Measurements from ENCODE around the gene ZNRF3.

ZNRF3 gene

GRCh38 chr22:29080106-29080975 lies 197.0 kb downstream of the ZNRF3 start (continued):
- TF ChIP-seq ZNF366 (tag by site-specific recombination; conservative IDR thresholded peaks at IDR 0.05): peak; percentile 34; the same call in 1 of the 2 replicates
- TF ChIP-seq ZBTB21 (tag by site-specific recombination; IDR thresholded peaks at IDR 0.05): no peak
- TF ChIP-seq ZBTB20 (tag by site-specific recombination; IDR thresholded peaks at IDR 0.05): 0 out of 2 replicates have a peak, but pooled peaks have one; percentile 44
- peak; percentile 68; the same call in 1 of the 2 replicates for TF ChIP-seq KLF9 (tag by site-specific recombination; IDR thresholded peaks at IDR 0.05; ENCODE audit: low read depth)
- TF ChIP-seq GLIS2 (tag by site-specific recombination; IDR thresholded peaks at IDR 0.05): no peak
- TF ChIP-seq ZNF184 (tag by site-specific recombination; IDR thresholded peaks at IDR 0.05): no peak
- no peak for TF ChIP-seq ZNF146 (tag by site-specific recombination; IDR thresholded peaks at IDR 0.05)
- TF ChIP-seq, protein P1, sequence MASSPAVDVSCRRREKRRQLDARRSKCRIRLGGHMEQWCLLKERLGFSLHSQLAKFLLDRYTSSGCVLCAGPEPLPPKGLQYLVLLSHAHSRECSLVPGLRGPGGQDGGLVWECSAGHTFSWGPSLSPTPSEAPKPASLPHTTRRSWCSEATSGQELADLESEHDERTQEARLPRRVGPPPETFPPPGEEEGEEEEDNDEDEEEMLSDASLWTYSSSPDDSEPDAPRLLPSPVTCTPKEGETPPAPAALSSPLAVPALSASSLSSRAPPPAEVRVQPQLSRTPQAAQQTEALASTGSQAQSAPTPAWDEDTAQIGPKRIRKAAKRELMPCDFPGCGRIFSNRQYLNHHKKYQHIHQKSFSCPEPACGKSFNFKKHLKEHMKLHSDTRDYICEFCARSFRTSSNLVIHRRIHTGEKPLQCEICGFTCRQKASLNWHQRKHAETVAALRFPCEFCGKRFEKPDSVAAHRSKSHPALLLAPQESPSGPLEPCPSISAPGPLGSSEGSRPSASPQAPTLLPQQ (tag by site-specific recombination; IDR thresholded peaks at IDR 0.05): peak; percentile 54; the same call in 1 of the 2 replicates
- no peak for TF ChIP-seq ZBTB1 (tag by site-specific recombination; IDR thresholded peaks at IDR 0.05)
- TF ChIP-seq WT1 (tag by site-specific recombination; IDR thresholded peaks at IDR 0.05): no peak
- TF ChIP-seq HOXC10 (CRISPR knock-in tag; IDR thresholded peaks at IDR 0.05): no peak
- TF ChIP-seq, protein P2, sequence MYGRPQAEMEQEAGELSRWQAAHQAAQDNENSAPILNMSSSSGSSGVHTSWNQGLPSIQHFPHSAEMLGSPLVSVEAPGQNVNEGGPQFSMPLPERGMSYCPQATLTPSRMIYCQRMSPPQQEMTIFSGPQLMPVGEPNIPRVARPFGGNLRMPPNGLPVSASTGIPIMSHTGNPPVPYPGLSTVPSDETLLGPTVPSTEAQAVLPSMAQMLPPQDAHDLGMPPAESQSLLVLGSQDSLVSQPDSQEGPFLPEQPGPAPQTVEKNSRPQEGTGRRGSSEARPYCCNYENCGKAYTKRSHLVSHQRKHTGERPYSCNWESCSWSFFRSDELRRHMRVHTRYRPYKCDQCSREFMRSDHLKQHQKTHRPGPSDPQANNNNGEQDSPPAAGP (tag by site-specific recombination; IDR thresholded peaks at IDR 0.05): no peak
- TF ChIP-seq ZFP3 (tag by site-specific recombination; IDR thresholded peaks at IDR 0.05; ENCODE audit: low read depth): no peak
- no peak for TF ChIP-seq ZNF23 (tag by site-specific recombination; IDR thresholded peaks at IDR 0.05; ENCODE audit: borderline replicate concordance)
- no peak for TF ChIP-seq ZNF324 (tag by site-specific recombination; IDR thresholded peaks at IDR 0.05)
- no peak for TF ChIP-seq ZNF623 (tag by site-specific recombination; IDR thresholded peaks at IDR 0.05)
- TF ChIP-seq ZNF211 (tag by site-specific recombination; IDR thresholded peaks at IDR 0.05; ENCODE audit: low read depth): no peak
- TF ChIP-seq ZBTB8A (tag by site-specific recombination; IDR thresholded peaks at IDR 0.05): peak; percentile 48
- no peak for TF ChIP-seq ZNF157 (tag by site-specific recombination; IDR thresholded peaks at IDR 0.05)
- no peak for TF ChIP-seq ELK4 (IDR thresholded peaks at IDR 0.05; ENCODE audit: borderline replicate concordance, low read depth, low read length)
- no peak for TF ChIP-seq ZNF19 (tag by site-specific recombination; IDR thresholded peaks at IDR 0.05; ENCODE audit: low read depth)
- TF ChIP-seq ZNF529 (tag by site-specific recombination; IDR thresholded peaks at IDR 0.05; ENCODE audit: insufficient replicate concordance): no peak
- TF ChIP-seq ZNF239 (tag by site-specific recombination; IDR thresholded peaks at IDR 0.05): no peak
- no peak for TF ChIP-seq ZNF514 (tag by site-specific recombination; IDR thresholded peaks at IDR 0.05)
- TF ChIP-seq, protein P3, sequence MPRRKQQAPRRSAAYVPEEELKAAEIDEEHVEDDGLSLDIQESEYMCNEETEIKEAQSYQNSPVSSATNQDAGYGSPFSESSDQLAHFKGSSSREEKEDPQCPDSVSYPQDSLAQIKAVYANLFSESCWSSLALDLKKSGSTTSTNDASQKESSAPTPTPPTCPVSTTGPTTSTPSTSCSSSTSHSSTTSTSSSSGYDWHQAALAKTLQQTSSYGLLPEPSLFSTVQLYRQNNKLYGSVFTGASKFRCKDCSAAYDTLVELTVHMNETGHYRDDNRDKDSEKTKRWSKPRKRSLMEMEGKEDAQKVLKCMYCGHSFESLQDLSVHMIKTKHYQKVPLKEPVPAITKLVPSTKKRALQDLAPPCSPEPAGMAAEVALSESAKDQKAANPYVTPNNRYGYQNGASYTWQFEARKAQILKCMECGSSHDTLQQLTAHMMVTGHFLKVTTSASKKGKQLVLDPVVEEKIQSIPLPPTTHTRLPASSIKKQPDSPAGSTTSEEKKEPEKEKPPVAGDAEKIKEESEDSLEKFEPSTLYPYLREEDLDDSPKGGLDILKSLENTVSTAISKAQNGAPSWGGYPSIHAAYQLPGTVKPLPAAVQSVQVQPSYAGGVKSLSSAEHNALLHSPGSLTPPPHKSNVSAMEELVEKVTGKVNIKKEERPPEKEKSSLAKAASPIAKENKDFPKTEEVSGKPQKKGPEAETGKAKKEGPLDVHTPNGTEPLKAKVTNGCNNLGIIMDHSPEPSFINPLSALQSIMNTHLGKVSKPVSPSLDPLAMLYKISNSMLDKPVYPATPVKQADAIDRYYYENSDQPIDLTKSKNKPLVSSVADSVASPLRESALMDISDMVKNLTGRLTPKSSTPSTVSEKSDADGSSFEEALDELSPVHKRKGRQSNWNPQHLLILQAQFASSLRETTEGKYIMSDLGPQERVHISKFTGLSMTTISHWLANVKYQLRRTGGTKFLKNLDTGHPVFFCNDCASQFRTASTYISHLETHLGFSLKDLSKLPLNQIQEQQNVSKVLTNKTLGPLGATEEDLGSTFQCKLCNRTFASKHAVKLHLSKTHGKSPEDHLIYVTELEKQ (tag by site-specific recombination; IDR thresholded peaks at IDR 0.05; ENCODE audit: borderline replicate concordance): 0 out of 2 replicates have a peak, but pooled peaks have one; percentile 38
- no peak for TF ChIP-seq KLF7 (tag by site-specific recombination; IDR thresholded peaks at IDR 0.05; ENCODE audit: borderline replicate concordance)
- no peak for TF ChIP-seq BCL11A (tag by site-specific recombination; IDR thresholded peaks at IDR 0.05; ENCODE audit: low read depth)
- TF ChIP-seq ZNF416 (tag by site-specific recombination; IDR thresholded peaks at IDR 0.05): no peak
- no peak for TF ChIP-seq ZSCAN30 (tag by site-specific recombination; IDR thresholded peaks at IDR 0.05)
- TF ChIP-seq ZNF785 (tag by site-specific recombination; IDR thresholded peaks at IDR 0.05): no peak
- no peak for TF ChIP-seq OVOL3 (tag by site-specific recombination; IDR thresholded peaks at IDR 0.05)
- peak; percentile 69 for TF ChIP-seq PATZ1 (tag by site-specific recombination; IDR thresholded peaks at IDR 0.05)
